ENCODE results near the gene PGP. TPM values are rescaled to one million over a fixed set of nuclear protein-coding genes. Genes with fewer than 3 reads are reported as not detected.

The PGP gene
- total and polyA plus RNA-seq, 2 experiments from 2014 or later = 43.2 to 57.9 TPM

DNA sequence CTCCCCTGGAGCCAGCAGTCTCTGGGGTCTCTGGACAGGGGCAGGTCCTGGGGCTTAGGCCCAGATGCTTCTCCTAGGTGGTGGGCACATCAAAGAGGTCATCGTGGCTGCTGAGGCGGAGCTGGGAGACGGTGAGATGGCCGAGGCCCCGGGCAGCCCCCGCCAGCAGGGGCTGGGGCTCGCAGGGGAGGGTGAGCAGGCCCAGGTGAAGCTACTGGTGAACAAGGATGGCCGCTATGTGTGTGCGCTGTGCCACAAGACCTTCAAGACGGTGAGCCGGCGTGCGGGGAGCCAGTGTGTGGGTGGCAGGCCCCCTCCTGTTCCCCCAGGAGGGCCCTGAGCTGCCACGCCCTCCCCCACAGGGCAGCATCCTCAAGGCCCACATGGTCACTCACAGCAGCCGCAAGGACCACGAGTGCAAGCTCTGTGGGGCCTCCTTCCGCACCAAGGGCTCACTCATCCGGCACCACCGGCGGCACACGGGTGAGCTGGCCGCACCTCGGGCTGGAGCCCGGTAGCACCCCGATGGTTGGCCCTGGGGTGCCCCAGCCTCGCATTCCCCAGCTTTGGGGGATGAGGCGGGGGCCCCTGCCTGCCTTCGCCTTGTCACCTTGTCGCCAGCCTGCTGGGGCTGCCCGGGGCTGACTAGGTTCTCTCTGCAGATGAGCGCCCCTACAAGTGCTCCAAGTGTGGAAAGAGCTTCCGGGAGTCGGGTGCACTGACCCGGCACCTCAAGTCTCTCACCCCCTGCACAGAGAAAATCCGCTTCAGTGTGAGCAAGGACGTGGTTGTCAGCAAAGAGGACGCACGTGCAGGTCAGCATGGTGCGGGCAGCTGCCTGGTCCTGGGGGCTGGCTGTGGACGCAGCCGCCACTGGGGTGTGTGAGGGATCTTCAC, 17.7 kb upstream of the PGP start:
- Histone ChIP-seq H3K27ac (no peak overlapping the region), H3K4me1 (ENCODE audit: low read depth) (peaks cover 8% of the 10 kb centered on the region), H3K9me3 (ENCODE audit: low read depth) (no peaks in the 10 kb centered on the region), H3K4me3 (no peak overlapping the region), H3K27me3 (peaks cover 8% of the 10 kb centered on the region), H3K36me3 (peaks cover 45% of the 10 kb centered on the region)
- DNase-seq (ENCODE audit: low read depth in 1 of 2, low spot score in 1 of 2) = no peak
- TF ChIP-seq, protein P1, sequence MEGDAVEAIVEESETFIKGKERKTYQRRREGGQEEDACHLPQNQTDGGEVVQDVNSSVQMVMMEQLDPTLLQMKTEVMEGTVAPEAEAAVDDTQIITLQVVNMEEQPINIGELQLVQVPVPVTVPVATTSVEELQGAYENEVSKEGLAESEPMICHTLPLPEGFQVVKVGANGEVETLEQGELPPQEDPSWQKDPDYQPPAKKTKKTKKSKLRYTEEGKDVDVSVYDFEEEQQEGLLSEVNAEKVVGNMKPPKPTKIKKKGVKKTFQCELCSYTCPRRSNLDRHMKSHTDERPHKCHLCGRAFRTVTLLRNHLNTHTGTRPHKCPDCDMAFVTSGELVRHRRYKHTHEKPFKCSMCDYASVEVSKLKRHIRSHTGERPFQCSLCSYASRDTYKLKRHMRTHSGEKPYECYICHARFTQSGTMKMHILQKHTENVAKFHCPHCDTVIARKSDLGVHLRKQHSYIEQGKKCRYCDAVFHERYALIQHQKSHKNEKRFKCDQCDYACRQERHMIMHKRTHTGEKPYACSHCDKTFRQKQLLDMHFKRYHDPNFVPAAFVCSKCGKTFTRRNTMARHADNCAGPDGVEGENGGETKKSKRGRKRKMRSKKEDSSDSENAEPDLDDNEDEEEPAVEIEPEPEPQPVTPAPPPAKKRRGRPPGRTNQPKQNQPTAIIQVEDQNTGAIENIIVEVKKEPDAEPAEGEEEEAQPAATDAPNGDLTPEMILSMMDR (IDR thresholded peaks at IDR 0.05; ENCODE audit: low read depth, low read length) = no peak

DNA sequence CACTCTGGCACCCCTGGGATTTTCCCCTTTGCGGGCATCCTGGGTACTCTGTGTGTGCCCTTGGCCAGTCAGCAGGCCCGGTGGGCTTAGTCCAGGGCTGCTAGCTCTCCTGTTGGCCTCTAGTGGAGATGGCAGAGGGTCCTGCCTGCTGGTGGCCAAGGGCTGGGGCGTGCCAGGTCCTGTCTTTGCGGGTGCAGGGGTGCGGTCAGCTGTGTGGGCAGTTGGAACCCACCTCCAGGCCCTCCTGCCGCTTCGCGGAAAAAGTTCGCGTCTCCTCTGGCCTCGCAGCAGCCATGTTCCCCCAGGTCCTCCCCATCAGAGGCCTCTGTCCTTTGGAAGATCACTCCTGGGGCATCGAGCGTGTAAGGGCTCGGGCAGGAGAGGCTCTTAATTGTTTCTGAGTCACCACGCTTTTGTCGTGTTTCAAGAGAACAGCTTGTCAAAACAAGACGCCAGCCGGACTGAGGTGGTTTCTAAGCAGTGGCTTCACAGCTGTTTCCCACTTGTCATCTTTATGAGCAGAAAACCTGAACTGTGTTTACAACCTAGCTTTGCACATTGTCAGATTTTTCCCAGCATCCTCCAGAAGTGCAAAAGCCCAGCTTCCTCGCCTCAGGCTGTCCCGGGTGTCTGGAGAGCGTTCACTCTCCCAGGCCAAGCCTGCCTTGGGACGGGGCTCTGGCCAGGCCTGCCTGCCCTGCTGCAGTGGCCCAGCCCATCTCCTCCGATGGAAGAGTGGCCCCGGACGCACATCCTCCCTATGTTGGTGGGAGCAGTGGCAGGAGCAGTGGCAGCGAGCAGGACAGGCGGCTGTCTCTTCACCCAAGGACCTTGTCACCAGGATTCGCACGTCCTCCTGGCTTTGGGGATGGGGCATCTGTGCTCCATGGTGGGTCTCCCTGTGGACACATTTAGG, 16.6 kb upstream of the PGP start:
- no peak for DNase-seq (ENCODE audit: low read depth in 1 of 2, low spot score in 1 of 2)
- TF ChIP-seq, protein P1 (IDR thresholded peaks at IDR 0.05; ENCODE audit: low read depth, low read length) = no peak
- Histone ChIP-seq H3K27me3 (no peaks in the 10 kb centered on the region), H3K36me3 (peaks cover 45% of the 10 kb centered on the region), H3K27ac (no peak overlapping the region), H3K9me3 (ENCODE audit: low read depth) (no peaks in the 10 kb centered on the region), H3K4me3 (no peak overlapping the region), H3K4me1 (ENCODE audit: low read depth) (peaks cover 2% of the 10 kb centered on the region)

DNA sequence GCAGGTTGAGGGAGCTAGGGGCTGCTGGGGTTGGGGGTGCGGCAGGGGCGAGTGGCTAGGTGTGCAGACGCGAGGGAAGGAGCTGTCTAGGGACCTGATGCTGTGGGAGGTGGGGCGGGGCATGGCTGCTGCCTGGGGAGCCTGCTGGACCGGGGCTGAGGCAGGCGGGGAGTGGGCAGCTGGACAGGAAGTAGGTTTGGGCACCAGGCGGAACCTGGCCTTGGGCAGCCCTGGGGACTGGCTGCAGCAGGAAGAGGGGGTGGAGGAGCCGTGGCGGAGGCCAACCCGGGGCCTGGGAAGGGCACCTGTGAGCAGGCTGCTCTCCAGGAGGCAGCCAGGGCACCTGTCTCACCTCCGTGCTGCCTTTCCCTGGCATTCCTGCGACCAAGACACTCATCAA, 15.7 kb upstream of the PGP start:
- H3K9me3 ChIP-seq (ENCODE audit: low read depth) = no peaks in the 10 kb centered on the region
- TF ChIP-seq, protein P1 (IDR thresholded peaks at IDR 0.05; ENCODE audit: low read depth, low read length) = no peak
- DNase-seq (ENCODE audit: low read depth in 1 of 2, low spot score in 1 of 2) = no peak
- no peak overlapping the region for H3K4me3 ChIP-seq
- no peaks in the 10 kb centered on the region for H3K27me3 ChIP-seq
- no peak overlapping the region for H3K27ac ChIP-seq
- H3K36me3 ChIP-seq = peaks cover 44% of the 10 kb centered on the region
- no peaks in the 10 kb centered on the region for H3K4me1 ChIP-seq (ENCODE audit: low read depth)

DNA sequence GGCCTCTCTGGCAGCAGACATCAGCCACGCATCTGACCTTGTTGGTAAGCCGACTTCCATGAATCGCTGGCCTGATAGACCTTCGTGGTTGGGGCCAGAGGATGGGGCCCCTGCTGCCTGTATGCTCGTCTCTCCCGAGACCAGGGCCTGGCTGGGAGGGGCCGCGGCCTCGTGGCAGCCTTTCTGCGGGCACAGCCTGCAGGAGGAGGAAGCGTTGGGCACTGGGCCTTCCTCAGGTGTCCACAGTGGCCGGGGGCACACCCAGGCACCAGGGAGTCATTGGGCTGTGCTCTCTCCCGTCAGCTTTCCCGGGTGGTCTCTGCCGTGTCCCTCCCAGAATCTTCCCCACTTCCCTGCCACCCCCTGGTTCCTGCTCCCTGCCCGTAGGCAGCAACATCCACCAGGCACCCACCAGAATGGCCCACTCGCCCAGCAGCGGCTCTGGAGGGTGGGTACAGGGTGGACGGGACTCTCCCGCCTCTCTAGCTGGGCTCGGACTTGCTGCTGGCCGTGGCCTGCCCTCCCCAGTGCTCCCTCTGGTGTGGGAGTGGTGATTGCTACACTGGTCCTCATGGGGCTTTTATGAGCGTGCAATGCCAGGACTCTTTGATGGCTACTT, 15.1 kb upstream of the PGP start:
- TF ChIP-seq, protein P1 (IDR thresholded peaks at IDR 0.05; ENCODE audit: low read depth, low read length) = no peak
- H3K4me3 ChIP-seq = no peak overlapping the region
- H3K27me3 ChIP-seq = no peaks in the 10 kb centered on the region
- DNase-seq (ENCODE audit: low read depth in 1 of 2, low spot score in 1 of 2) = no peak
- H3K36me3 ChIP-seq = peaks cover 38% of the 10 kb centered on the region
- no peak overlapping the region for H3K27ac ChIP-seq
- no peaks in the 10 kb centered on the region for H3K4me1 ChIP-seq (ENCODE audit: low read depth)
- H3K9me3 ChIP-seq (ENCODE audit: low read depth) = no peaks in the 10 kb centered on the region

DNA sequence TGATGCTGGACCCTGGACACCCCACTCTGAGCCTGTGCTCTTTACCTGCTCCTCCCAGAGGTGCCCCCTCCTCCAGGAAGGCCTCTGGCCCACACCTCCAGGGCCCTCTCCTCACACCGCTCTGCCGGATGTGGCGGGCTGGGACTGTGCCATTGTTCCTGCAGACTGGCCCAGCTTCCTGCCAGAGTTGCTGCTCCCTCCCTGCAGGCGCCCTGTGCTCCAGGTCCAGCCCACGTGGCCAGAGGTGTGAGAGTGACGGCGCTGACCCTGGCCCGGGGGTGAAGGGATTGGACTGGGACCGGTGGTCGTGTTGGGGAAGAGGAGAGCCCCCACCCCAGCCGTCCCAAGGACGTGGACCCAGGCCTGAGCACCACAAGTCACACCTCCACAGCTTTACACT, 14.5 kb upstream of the PGP start:
- TF ChIP-seq, protein P1 (IDR thresholded peaks at IDR 0.05; ENCODE audit: low read depth, low read length) = no peak
- Histone ChIP-seq H3K27me3 (no peaks in the 10 kb centered on the region), H3K4me1 (ENCODE audit: low read depth) (no peaks in the 10 kb centered on the region), H3K4me3 (no peak overlapping the region), H3K9me3 (ENCODE audit: low read depth) (no peaks in the 10 kb centered on the region), H3K27ac (no peak overlapping the region), H3K36me3 (peaks cover 33% of the 10 kb centered on the region)
- DNase-seq (ENCODE audit: low read depth in 1 of 2, low spot score in 1 of 2) = no peak

All from cardiac muscle cell (in vitro differentiated cells and primary cell).